Liver (tissue), 10 donors: Measurements from ENCODE around the gene NUP214. TPM values are rescaled to one million over a fixed set of nuclear protein-coding genes. Genes with fewer than 3 reads are reported as not detected.

ENCODE experiments used
- DNase-seq: peaks from one replicate; pipeline ENCODE4 v3.0.0-alpha.2; 2017; ENCODE audit warnings: low spot score
- H3K27ac ChIP-seq, 2 donors: one replicate each; pipeline ENCODE4 v1.7.0; 2013; ENCODE audit warnings: inconsistent platforms in 2 of 2, low read length in 2 of 2, control low read depth in 1 of 2, low read depth in 1 of 2, mild to moderate bottlenecking in 1 of 2
- H3K27me3 ChIP-seq, 4 donors: one replicate each; pipeline versions ENCODE4 v1.6.1 to v1.7.0; 2013; ENCODE audit warnings: low read length in 3 of 4, inconsistent platforms in 1 of 4, mild to moderate bottlenecking in 1 of 4, moderate library complexity in 1 of 4; ENCODE audit not compliant: control insufficient read depth in 4 of 4, insufficient read depth in 4 of 4
- H3K36me3 ChIP-seq, 4 donors: one replicate each; pipeline versions ENCODE4 v1.6.1 to v1.7.0; 2013; ENCODE audit warnings: low read length in 3 of 4, mild to moderate bottlenecking in 3 of 4, low read depth in 1 of 4, moderate library complexity in 1 of 4; ENCODE audit not compliant: control insufficient read depth in 4 of 4, insufficient read depth in 3 of 4
- H3K4me1 ChIP-seq, 4 donors: one replicate each; pipeline versions ENCODE4 v1.6.1 to v1.7.0; 2013; ENCODE audit warnings: low read length in 3 of 4, mild to moderate bottlenecking in 3 of 4, moderate library complexity in 1 of 4; ENCODE audit not compliant: control insufficient read depth in 4 of 4, insufficient read depth in 4 of 4
- H3K4me3 ChIP-seq, 3 donors: one replicate each; pipeline versions ENCODE4 v1.6.1 to v1.7.0; 2013; ENCODE audit warnings: low read length in 3 of 3, control low read depth in 1 of 3, low read depth in 1 of 3, mild to moderate bottlenecking in 1 of 3
- H3K9ac ChIP-seq, 2 donors: one replicate each; pipeline ENCODE4 v1.7.0; 2013; ENCODE audit warnings: low read length in 2 of 2, mild to moderate bottlenecking in 2 of 2, moderate library complexity in 2 of 2, control low read depth in 1 of 2, low read depth in 1 of 2
- H3K9me3 ChIP-seq, 4 donors: one replicate each; pipeline versions ENCODE4 v1.6.1 to v1.7.0; 2013; ENCODE audit warnings: low read length in 3 of 4; ENCODE audit not compliant: control insufficient read depth in 4 of 4
- EGR1 ChIP-seq, 2 donors: IDR thresholded peaks; 2 replicates each; pipeline ENCODE4 v1.6.1; 2016 to 2018; ENCODE audit warnings: antibody characterized with exemption in 2 of 2, low read depth in 2 of 2
- FOXA1 ChIP-seq: IDR thresholded peaks from 2 replicates; pipeline ENCODE4 v1.6.1; 2016; ENCODE audit warnings: antibody characterized with exemption
- FOXA2 ChIP-seq: IDR thresholded peaks from 2 replicates; pipeline ENCODE4 v1.6.1; 2016; ENCODE audit warnings: antibody characterized with exemption
- GABPA ChIP-seq, 2 donors: IDR thresholded peaks in 1 of 2; conservative IDR thresholded peaks in 1 of 2; 2 replicates each; pipeline ENCODE4 v1.6.1; 2016; ENCODE audit warnings: antibody characterized with exemption in 2 of 2, mild to moderate bottlenecking in 1 of 2, moderate library complexity in 1 of 2
- HNF4A ChIP-seq, 2 donors: conservative IDR thresholded peaks; 2 replicates each; pipeline ENCODE4 v1.6.1; 2016; ENCODE audit warnings: antibody characterized with exemption in 2 of 2, mild to moderate bottlenecking in 2 of 2
- HNF4G ChIP-seq: IDR thresholded peaks from 2 replicates; pipeline ENCODE4 v1.6.1; 2016; ENCODE audit warnings: antibody characterized with exemption
- JUND ChIP-seq, 2 donors: IDR thresholded peaks; 2 replicates each; pipeline ENCODE4 v1.6.1; 2016; ENCODE audit warnings: antibody characterized with exemption in 2 of 2
- MAX ChIP-seq: IDR thresholded peaks from 2 replicates; pipeline ENCODE4 v1.6.1; 2016; ENCODE audit warnings: antibody characterized with exemption
- NR2F2 ChIP-seq: IDR thresholded peaks from 2 replicates; pipeline ENCODE4 v1.6.1; 2016; ENCODE audit warnings: antibody characterized with exemption
- RAD21 ChIP-seq, 2 donors: IDR thresholded peaks; 2 replicates each; pipeline ENCODE4 v1.6.1; 2016; ENCODE audit warnings: antibody characterized with exemption in 2 of 2, mild to moderate bottlenecking in 2 of 2
- RXRA ChIP-seq, 2 donors: IDR thresholded peaks; 2 replicates each; pipeline ENCODE4 v1.6.1; 2017 to 2018; ENCODE audit warnings: antibody characterized with exemption in 2 of 2, mild to moderate bottlenecking in 1 of 2
- SP1 ChIP-seq: IDR thresholded peaks from 2 replicates; pipeline ENCODE4 v1.6.1; 2018; ENCODE audit warnings: antibody characterized with exemption, mild to moderate bottlenecking
- TAF1 ChIP-seq: conservative IDR thresholded peaks from 2 replicates; pipeline ENCODE4 v1.6.1; 2016; ENCODE audit warnings: antibody characterized with exemption, mild to moderate bottlenecking
- YY1 ChIP-seq: IDR thresholded peaks from 2 replicates; pipeline ENCODE4 v1.6.1; 2016; ENCODE audit warnings: antibody characterized with exemption, mild to moderate bottlenecking
- ZBTB33 ChIP-seq: IDR thresholded peaks from 2 replicates; pipeline ENCODE4 v1.6.1; 2016; ENCODE audit warnings: antibody characterized with exemption
- WGBS: extraction: QIAGEN DNeasy Blood & Tissue Kit; methylation state at CpG from one replicate; pipeline ENCODE4 v1.1.7; 2013; 5-methylcytosine and 5-hydroxymethylcytosine counted together
- polyA plus RNA-seq, 2 donors: library from polyadenylated mRNA; stranded (reverse) in 1 of 2; unstranded in 1 of 2; fragments of 200-250 nt in 1 of 2; fragments of >200 nt in 1 of 2; fragmentation: Nextera tagmentation in 1 of 2; extraction: Ambion mirVana in 1 of 2; gene quantifications; one replicate each; pipeline versions ENCODE4 v1.2.1 to v1.2.3, GENCODE V29; 2013 to 2015
- small RNA-seq: library from RNA; depleted of rRNA; stranded (forward); fragments of <200 nt; gene quantifications from one replicate; pipeline ENCODE3, GENCODE V24; 2014
- total RNA-seq, 2 donors: library from RNA; depleted of rRNA; stranded (reverse); fragments of >200 nt; gene quantifications; one replicate each; pipeline ENCODE4 v1.2.3, GENCODE V29; 2014
- TF ChIP-seq, protein P1 (sequence below): fragments of 150-350 bp; IDR thresholded peaks from 2 replicates; pipeline ENCODE4 v1.5.1; 2017; ENCODE audit warnings: improper control_type of control experiment, low read depth, low read length; ENCODE audit not compliant: missing input control
- donor health status: healthy.
- donor health status: healthy.
- donor health status: healthy.
- donor health status: healthy.
- donor health status: healthy.

NUP214 gene
- total and polyA plus RNA-seq, 4 donors: 8.8 to 19.5 (median 16.5) TPM

GRCh38 chr9:131282175-131282574, 156.8 kb downstream of the NUP214 start:
- WGBS: 80% methylated on average over 4 of the region's 4 CpGs
- Histone ChIP-seq H3K9ac (no peak overlapping the region), H3K36me3 (no peaks in the 10 kb centered on the region), H3K27ac (no peak overlapping the region), H3K4me1 (peaks cover 2 to 7% (median 3%) of the 10 kb centered on the region in 4 donors), H3K4me3 (no peak overlapping the region), H3K9me3 (no peaks in the 10 kb centered on the region), H3K27me3 (peaks cover 0 to 6% (median 1%) of the 10 kb centered on the region in 4 donors)
- TF ChIP-seq EGR1 (IDR thresholded peaks at IDR 0.05; ENCODE audit: low read depth in 2 of 2) (no peak), SP1 (no peak), YY1 (no peak), NR2F2 (no peak), TAF1 (no peak), HNF4G (no peak), FOXA1 (no peak), MAX (no peak), GABPA (IDR thresholded peaks at IDR 0.05 in 1 of 2, conservative IDR thresholded peaks at IDR 0.05 in 1 of 2) (no peak), RXRA (IDR thresholded peaks at IDR 0.05) (no peak), JUND (IDR thresholded peaks at IDR 0.05) (no peak), HNF4A (conservative IDR thresholded peaks at IDR 0.05) (no peak), FOXA2 (no peak), RAD21 (IDR thresholded peaks at IDR 0.05) (no peak)
- TF ChIP-seq, protein P1, sequence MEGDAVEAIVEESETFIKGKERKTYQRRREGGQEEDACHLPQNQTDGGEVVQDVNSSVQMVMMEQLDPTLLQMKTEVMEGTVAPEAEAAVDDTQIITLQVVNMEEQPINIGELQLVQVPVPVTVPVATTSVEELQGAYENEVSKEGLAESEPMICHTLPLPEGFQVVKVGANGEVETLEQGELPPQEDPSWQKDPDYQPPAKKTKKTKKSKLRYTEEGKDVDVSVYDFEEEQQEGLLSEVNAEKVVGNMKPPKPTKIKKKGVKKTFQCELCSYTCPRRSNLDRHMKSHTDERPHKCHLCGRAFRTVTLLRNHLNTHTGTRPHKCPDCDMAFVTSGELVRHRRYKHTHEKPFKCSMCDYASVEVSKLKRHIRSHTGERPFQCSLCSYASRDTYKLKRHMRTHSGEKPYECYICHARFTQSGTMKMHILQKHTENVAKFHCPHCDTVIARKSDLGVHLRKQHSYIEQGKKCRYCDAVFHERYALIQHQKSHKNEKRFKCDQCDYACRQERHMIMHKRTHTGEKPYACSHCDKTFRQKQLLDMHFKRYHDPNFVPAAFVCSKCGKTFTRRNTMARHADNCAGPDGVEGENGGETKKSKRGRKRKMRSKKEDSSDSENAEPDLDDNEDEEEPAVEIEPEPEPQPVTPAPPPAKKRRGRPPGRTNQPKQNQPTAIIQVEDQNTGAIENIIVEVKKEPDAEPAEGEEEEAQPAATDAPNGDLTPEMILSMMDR: no peak
- no peak for DNase-seq

- Histone ChIP-seq H3K27me3 (peaks cover 0 to 6% (median 1%) of the 10 kb centered on the region in 4 donors), H3K9me3 (no peaks in the 10 kb centered on the region), H3K4me1 (peaks cover 0 to 4% (median 1%) of the 10 kb centered on the region in 4 donors), H3K36me3 (no peaks in the 10 kb centered on the region), H3K27ac (no peak overlapping the region), H3K9ac (no peak overlapping the region), H3K4me3 (no peak overlapping the region)
- TF ChIP-seq ZBTB33: no peak
- no peak for TF ChIP-seq HNF4G
- TF ChIP-seq TAF1: no peak
- no peak for TF ChIP-seq RXRA (IDR thresholded peaks at IDR 0.05)
- TF ChIP-seq FOXA2: no peak
- no peak for TF ChIP-seq JUND (IDR thresholded peaks at IDR 0.05)
- no peak for TF ChIP-seq SP1
- no peak for TF ChIP-seq HNF4A (conservative IDR thresholded peaks at IDR 0.05)
- TF ChIP-seq NR2F2: no peak
- no peak for TF ChIP-seq FOXA1
- TF ChIP-seq MAX: no peak
- no peak for DNase-seq
- WGBS: 6% methylated on average over 61 of the region's 61 CpGs
These were observed 157.5 kb downstream of the NUP214 start for GRCh38 chr9:131282688-131283422.

Small RNA genes lying within 50 kb of the gene (small RNA-seq; reads per million reads assigned to genes)
- gene RNU6-881P: not detected

Other genes starting within 250 kb of the NUP214 start
- under 1 TPM in 1 of 2 donors, not detected in 1; 0.05 TPM for gene QRFP, start 228.8 kb upstream of the NUP214 start, total RNA-seq
- not detected for gene QRFP, start 228.8 kb upstream of the NUP214 start, polyA plus RNA-seq
- not detected for gene FIBCD1, start 186.3 kb upstream of the NUP214 start, total RNA-seq
- gene FIBCD1, start 186.3 kb upstream of the NUP214 start, polyA plus RNA-seq: not detected
- 1 to 10 TPM; 1.4 to 5.9 TPM for gene LAMC3, start 116.4 kb upstream of the NUP214 start, total RNA-seq
- 1 to 10 TPM; 2.5 to 3.2 TPM for gene LAMC3, start 116.4 kb upstream of the NUP214 start, polyA plus RNA-seq
- gene AIF1L, start 29.1 kb upstream of the NUP214 start, total RNA-seq: 1 to 10 TPM in 1 of 2 donors, under 1 TPM in 1; 0.93 to 1.8 TPM
- gene AIF1L, start 29.1 kb upstream of the NUP214 start, polyA plus RNA-seq: 1 to 10 TPM in 1 of 2 donors, under 1 TPM in 1; 0.61 to 1.4 TPM
- 1 to 10 TPM; 2.1 to 6.6 TPM for gene FAM78A, start 150.9 kb downstream of the NUP214 start, total RNA-seq
- 1 to 10 TPM in 1 of 2 donors, under 1 TPM in 1; 0.25 to 1.2 TPM for gene FAM78A, start 150.9 kb downstream of the NUP214 start, polyA plus RNA-seq
- gene PLPP7, start 164.1 kb downstream of the NUP214 start, total RNA-seq: under 1 TPM; 0.51 to 0.59 TPM
- gene PLPP7, start 164.1 kb downstream of the NUP214 start, polyA plus RNA-seq: under 1 TPM in 1 of 2 donors, not detected in 1; 0.18 TPM